SJSA1 (cell line): ENCODE data around the gene MAN2A1. TPM values are rescaled to one million over a fixed set of nuclear protein-coding genes. Genes with fewer than 3 reads are reported as not detected.
"Not testable (repeated sequence)": the region's sequence is repeated elsewhere in the genome, so short reads cannot be mapped to it uniquely, and the experiment has no call there.

Experiments used
- DNase-seq, 2 experiments: peaks; one replicate each; pipeline ENCODE4 v3.0.0-alpha.2; 2015 to 2020; ENCODE audit warnings: low spot score in 2 of 2, low read depth in 1 of 2
- H3K27ac ChIP-seq: fragments of 250-450 bp; sonication (Bioruptor Pico); 2 replicates; pipeline ENCODE4 v1.5.1; 2020; ENCODE audit warnings: mild to moderate bottlenecking, moderate library complexity
- H3K27me3 ChIP-seq: fragments of 250-450 bp; sonication (Bioruptor Pico); replicated peaks from 2 replicates; pipeline ENCODE4 v1.5.1; 2020; ENCODE audit warnings: mild to moderate bottlenecking, moderate library complexity
- H3K36me3 ChIP-seq: fragments of 250-450 bp; sonication (Bioruptor Pico); 2 replicates; pipeline ENCODE4 v1.5.1; 2020; ENCODE audit warnings: mild to moderate bottlenecking
- H3K4me1 ChIP-seq: fragments of 250-450 bp; sonication (Bioruptor Pico); replicated peaks from 2 replicates; pipeline ENCODE4 v1.6.1; 2021; ENCODE audit warnings: mild to moderate bottlenecking
- H3K4me3 ChIP-seq: fragments of 250-450 bp; sonication (Bioruptor Pico); 2 replicates; pipeline ENCODE4 v1.5.1; 2020; ENCODE audit warnings: mild to moderate bottlenecking
- H3K9me3 ChIP-seq: fragments of 250-450 bp; sonication (Bioruptor Pico); replicated peaks from 2 replicates; pipeline ENCODE4 v1.5.1; 2020; ENCODE audit warnings: mild to moderate bottlenecking
- total RNA-seq: library from RNA; depleted of rRNA; stranded (reverse); fragments of >200 nt; shearing (Covaris generic); gene quantifications from 2 replicates; pipeline ENCODE4 v1.2.3, GENCODE V29; 2014

MAN2A1 gene
- total RNA-seq, 1 experiment from 2014 or later, result 112 TPM

DNA sequence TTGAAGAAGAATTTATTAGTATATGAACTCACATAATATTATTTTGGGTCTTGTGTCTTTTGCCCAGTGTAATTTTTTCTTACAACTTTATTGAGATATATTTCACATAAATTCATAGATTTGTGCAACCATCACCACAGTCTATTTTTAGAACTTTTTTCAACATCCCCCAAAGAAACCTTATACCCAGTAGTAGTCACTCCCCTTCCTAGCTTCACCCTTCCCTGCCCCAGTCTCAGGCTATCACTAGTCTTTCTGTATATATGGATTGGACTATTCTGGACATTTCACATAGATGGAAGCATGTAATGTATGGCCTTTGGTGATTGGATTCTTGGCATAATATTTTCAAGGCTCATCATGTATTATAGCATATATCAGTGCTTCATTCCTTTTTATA, 67.8 kb downstream of the MAN2A1 start:
- Histone ChIP-seq H3K4me3 (no peak overlapping the region), H3K9me3 (no peaks in the 10 kb centered on the region)
- DNase-seq, result no peak

DNA sequence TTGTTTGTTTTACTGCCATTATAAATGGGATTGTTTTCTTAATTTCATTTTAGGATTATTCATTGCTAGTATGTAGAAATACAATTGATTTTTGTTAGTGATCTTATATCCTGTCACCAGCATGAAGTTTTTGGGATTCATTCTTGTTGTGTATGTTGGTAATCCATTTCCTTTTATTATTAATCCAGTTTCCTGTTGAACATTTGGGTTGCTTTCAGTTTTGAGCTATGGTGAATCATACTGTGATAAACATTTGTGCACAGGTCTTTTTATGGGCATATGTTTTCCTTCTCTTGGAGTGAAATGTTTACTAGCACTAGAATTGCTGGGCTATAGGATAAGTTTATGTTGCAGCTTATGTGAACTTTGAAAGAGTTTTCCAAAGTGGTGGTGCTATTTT, 69.6 kb downstream of the MAN2A1 start:
- peak in 1 of 2 experiments; percentile 37 for DNase-seq
- Histone ChIP-seq H3K27ac (peak overlapping the region; percentile 46), H3K36me3 (peaks cover 34% of the 10 kb centered on the region), H3K4me1 (peaks cover 10% of the 10 kb centered on the region), H3K4me3 (no peak overlapping the region), H3K27me3 (no peaks in the 10 kb centered on the region), H3K9me3 (no peaks in the 10 kb centered on the region)

More for the DNA sequence above, 67.8 kb downstream of the MAN2A1 start:
- no peak overlapping the region for H3K27ac ChIP-seq
- peaks cover 27% of the 10 kb centered on the region for H3K36me3 ChIP-seq
- no peaks in the 10 kb centered on the region for H3K27me3 ChIP-seq
- peaks cover 10% of the 10 kb centered on the region for H3K4me1 ChIP-seq

GRCh38 chr5:109760130-109760529, 70.4 kb downstream of the MAN2A1 start:
- not testable (repeated sequence) for H3K27ac ChIP-seq

GRCh38 chr5:109762821-109763220, 73.1 kb downstream of the MAN2A1 start:
- Histone ChIP-seq H3K4me1 (peaks cover 10% of the 10 kb centered on the region), H3K27ac (no peak overlapping the region; the same call in 1 of the 2 replicates), H3K4me3 (no peak overlapping the region), H3K36me3 (peaks cover 24% of the 10 kb centered on the region), H3K27me3 (no peaks in the 10 kb centered on the region), H3K9me3 (no peaks in the 10 kb centered on the region)
- DNase-seq, result no peak

More at GRCh38 chr5:109760130-109760529, 70.4 kb downstream of the MAN2A1 start:
- H3K9me3 ChIP-seq, DNase-seq, H3K4me3 ChIP-seq, H3K27me3 ChIP-seq: not testable (repeated sequence)
- H3K4me1 ChIP-seq, result peaks cover 10% of the 10 kb centered on the region
- H3K36me3 ChIP-seq, result peaks cover 31% of the 10 kb centered on the region

DNA sequence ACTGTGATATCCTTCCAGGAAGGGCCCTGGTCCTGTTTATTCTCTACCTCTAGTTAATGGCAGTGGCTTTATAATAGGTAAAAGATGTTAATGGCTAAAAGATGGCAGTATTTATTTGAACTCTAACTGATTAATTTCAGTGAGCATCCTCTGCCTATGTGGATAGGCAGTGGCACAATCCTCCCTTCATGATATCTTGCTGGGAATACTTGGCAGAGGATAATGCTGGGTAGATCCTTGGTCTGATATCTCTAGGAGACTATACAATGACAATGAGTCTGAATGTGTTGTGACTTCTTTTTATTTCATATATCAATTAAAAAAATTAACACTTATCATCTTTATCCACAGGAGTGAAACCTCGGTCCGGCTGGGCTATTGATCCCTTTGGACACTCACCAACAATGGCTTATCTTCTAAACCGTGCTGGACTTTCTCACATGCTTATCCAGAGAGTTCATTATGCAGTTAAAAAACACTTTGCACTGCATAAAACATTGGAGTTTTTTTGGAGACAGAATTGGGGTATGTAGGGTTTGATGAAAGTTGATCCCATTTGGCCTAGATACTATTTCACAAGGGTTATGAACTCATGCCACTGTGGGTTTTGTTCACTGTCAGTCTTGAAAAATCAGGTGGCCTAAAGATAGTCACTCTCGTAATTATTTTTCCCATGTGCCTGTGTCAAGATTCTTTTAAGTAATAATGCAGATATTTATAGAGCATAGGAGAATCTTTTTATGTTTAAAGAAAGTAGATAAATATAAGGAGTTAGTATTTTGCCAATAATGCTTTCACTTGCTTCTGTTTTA, 77.7 kb downstream of the MAN2A1 start:
- no peaks in the 10 kb centered on the region for H3K27me3 ChIP-seq
- DNase-seq, result no peak

GRCh38 chr5:109767997-109768396, 78.3 kb downstream of the MAN2A1 start:
- no peak overlapping the region for H3K4me3 ChIP-seq
- H3K9me3 ChIP-seq, result no peaks in the 10 kb centered on the region
- peaks cover 49% of the 10 kb centered on the region for H3K36me3 ChIP-seq
- peaks cover 12% of the 10 kb centered on the region for H3K4me1 ChIP-seq
- DNase-seq, result no peak
- no peaks in the 10 kb centered on the region for H3K27me3 ChIP-seq
- no peak overlapping the region for H3K27ac ChIP-seq

More for the DNA sequence above, 77.7 kb downstream of the MAN2A1 start:
- no peak overlapping the region for H3K27ac ChIP-seq
- H3K9me3 ChIP-seq, result no peaks in the 10 kb centered on the region
- peaks cover 12% of the 10 kb centered on the region for H3K4me1 ChIP-seq
- H3K4me3 ChIP-seq, result no peak overlapping the region
- peaks cover 49% of the 10 kb centered on the region for H3K36me3 ChIP-seq

- H3K27me3 ChIP-seq, result no peaks in the 10 kb centered on the region
- peak overlapping the region; percentile 52 for H3K27ac ChIP-seq
- no peaks in the 10 kb centered on the region for H3K9me3 ChIP-seq
- peaks cover 12% of the 10 kb centered on the region for H3K4me1 ChIP-seq
- H3K36me3 ChIP-seq, result peaks cover 49% of the 10 kb centered on the region
- H3K4me3 ChIP-seq, result no peak overlapping the region
- DNase-seq, result peak in 1 of 2 experiments; percentile 47
These were observed 80.0 kb downstream of the MAN2A1 start for GRCh38 chr5:109769597-109770291.

DNA sequence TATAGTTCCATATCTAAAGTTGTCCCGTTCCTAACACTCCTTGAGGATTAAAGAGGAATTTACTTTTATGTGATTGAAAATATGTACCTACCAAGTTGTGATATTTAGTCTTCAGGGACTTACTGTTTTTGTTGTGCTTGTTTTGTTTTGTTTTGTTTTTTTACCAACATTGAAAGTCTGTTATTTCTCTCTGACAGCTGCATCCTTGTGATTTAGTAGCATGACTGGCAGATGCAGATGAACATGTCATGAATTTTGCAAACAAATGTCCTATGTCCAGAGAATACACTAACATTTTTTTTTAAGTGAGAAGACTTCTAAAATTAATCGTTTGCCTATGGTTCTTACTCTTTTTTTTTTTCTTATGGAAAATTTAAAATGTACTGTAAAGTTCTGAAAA, 85.4 kb downstream of the MAN2A1 start:
- Histone ChIP-seq H3K4me3 (no peak overlapping the region), H3K36me3 (peaks cover 44% of the 10 kb centered on the region), H3K27ac (no peak overlapping the region), H3K4me1 (peaks cover under 1% of the 10 kb centered on the region), H3K27me3 (no peaks in the 10 kb centered on the region), H3K9me3 (no peaks in the 10 kb centered on the region)
- DNase-seq, result no peak

DNA sequence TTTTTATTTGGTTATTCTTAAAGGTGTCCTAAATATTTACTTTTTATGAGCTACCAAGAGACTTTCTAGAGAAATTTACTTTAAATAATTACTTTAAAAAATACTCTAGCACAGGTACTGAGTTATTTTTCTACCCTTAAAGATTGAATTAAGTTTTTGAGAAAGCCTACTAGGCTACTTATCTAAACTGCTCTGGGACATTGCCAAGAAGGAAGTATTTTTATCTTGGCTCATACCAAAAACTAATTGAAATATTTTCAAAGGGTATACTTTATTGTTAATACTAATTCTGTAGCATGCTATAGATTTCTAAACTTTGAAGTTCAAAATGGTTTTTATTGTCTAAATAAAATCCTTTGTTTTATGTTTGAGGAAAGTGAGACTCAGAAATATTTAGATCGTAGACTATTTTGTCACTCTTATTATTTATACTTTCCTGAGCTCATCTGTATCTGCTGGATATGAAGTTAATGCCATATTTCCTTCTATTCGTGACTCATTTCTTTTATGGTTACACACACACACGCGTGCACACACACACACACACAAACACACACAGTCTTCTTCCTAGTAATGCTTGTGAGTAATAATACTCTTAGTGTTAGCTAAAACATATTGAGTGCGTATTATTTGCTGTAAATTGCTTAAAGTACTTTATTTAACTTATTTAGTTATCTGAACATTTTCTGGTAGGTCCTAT, 89.5 kb downstream of the MAN2A1 start:
- Histone ChIP-seq H3K27me3 (no peaks in the 10 kb centered on the region), H3K4me3 (no peak overlapping the region), H3K36me3 (peaks cover 26% of the 10 kb centered on the region), H3K27ac (no peak overlapping the region), H3K9me3 (no peaks in the 10 kb centered on the region), H3K4me1 (no peaks in the 10 kb centered on the region)
- no peak for DNase-seq

DNA sequence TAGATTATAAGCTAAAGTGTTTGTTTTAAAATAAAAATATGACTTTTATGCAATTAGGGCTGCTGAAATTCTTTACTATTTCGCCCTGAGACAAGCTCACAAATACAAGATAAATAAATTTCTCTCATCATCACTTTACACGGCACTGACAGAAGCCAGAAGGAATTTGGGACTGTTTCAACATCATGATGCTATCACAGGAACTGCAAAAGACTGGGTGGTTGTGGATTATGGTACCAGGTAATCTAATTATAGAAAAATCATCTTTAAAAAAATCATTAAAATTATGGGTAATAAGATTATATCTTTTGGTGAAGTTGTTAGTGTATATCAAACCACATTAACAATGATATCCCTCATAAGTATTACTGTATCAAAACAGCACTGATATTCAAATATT, 95.0 kb downstream of the MAN2A1 start:
- Histone ChIP-seq H3K27ac (no peak overlapping the region), H3K4me3 (no peak overlapping the region), H3K36me3 (peaks cover 17% of the 10 kb centered on the region), H3K27me3 (no peaks in the 10 kb centered on the region), H3K9me3 (no peaks in the 10 kb centered on the region), H3K4me1 (no peaks in the 10 kb centered on the region)
- no peak for DNase-seq

DNA sequence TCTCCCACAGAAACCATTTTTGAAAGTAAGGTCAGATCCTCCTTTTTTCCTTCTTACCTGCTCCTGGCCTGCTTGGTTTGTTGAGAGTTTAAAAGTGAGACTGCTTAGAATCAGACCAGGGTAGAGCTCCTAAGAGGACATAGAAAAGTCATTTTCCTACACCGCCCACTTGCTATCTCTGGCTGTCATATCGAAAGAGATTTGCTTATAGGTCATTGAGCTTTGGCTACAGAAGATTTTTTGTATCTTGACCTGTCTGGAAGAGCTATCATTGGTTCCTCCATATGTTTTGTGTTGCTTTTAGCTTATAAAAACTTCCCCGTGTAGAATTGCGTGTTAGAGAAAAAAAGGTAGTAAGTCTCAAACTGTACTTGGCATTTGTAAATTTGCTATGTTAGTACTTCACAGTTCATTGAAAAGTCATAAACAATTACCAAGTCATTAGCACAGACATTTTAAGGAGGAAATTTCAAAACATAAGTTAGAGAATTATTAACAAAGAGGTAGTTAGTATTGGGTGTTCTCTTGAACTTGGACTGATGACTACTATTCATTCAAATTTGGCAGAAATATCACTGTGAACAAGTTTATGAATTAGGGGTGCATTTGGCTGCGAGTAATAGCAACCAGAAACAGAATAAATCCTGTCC, 96.6 kb downstream of the MAN2A1 start:
- DNase-seq, result no peak
- Histone ChIP-seq H3K27ac (no peak overlapping the region), H3K27me3 (no peaks in the 10 kb centered on the region), H3K36me3 (peaks cover 18% of the 10 kb centered on the region), H3K4me3 (no peak overlapping the region), H3K9me3 (no peaks in the 10 kb centered on the region), H3K4me1 (no peaks in the 10 kb centered on the region)

DNA sequence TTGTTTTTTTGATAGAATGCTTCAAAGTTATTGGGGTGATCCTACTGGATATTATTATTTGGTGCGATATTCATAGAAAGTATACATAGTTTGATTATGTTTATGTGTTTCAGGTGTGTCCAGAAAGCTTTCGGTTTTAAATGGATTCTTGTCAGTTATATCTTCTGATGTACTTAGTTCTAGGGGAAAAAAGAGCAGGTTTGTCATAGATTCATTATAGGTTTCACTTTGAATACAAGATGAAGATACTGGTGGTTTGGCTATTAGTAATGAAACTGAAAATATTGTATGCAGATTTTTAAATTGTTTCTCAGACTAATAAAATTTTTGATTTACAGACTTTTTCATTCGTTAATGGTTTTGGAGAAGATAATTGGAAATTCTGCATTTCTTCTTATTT, 98.9 kb downstream of the MAN2A1 start:
- no peak for DNase-seq
- H3K4me1 ChIP-seq, result no peaks in the 10 kb centered on the region
- H3K4me3 ChIP-seq, result no peak overlapping the region
- peaks cover 36% of the 10 kb centered on the region for H3K36me3 ChIP-seq
- H3K27ac ChIP-seq, result no peak overlapping the region
- no peaks in the 10 kb centered on the region for H3K9me3 ChIP-seq
- H3K27me3 ChIP-seq, result no peaks in the 10 kb centered on the region

GRCh38 chr5:109792613-109793012, 102.9 kb downstream of the MAN2A1 start:
- no peak overlapping the region for H3K27ac ChIP-seq
- H3K4me1 ChIP-seq, result no peaks in the 10 kb centered on the region
- H3K36me3 ChIP-seq, result peaks cover 43% of the 10 kb centered on the region
- no peaks in the 10 kb centered on the region for H3K27me3 ChIP-seq
- H3K9me3 ChIP-seq, result no peaks in the 10 kb centered on the region
- no peak overlapping the region for H3K4me3 ChIP-seq
- DNase-seq, result no peak
